Activated T-helper 2 cell treated with anti-CD3 and anti-CD28 coated beads, Interferon-gamma antibody, Interleukin-2, Interleukin-4, amounts not matched to agents 10 μg/mL and 5 μg/mL and 100 μg/mL, durations not matched to agents 14 hours and 24 hours and 36 hours (primary cell): ENCODE measurements around the gene GRID1. TPM values are rescaled to one million over a fixed set of nuclear protein-coding genes. Genes with fewer than 3 reads are reported as not detected.

ENCODE experiments used
- DNase-seq: peaks from one replicate; pipeline ENCODE4 v3.0.0; 2021; ENCODE audit warnings: low spot score
- H3K27ac Mint-ChIP-seq: one replicate; pipeline ENCODE4 v1.8.0; 2021; ENCODE audit warnings: mixed read lengths
- H3K27me3 Mint-ChIP-seq: one replicate; pipeline ENCODE4 v1.8.0; 2021; ENCODE audit warnings: low read depth, mixed read lengths
- H3K36me3 Mint-ChIP-seq: one replicate; pipeline ENCODE4 v1.8.0; 2021; ENCODE audit warnings: low read depth, mixed read lengths
- H3K4me1 Mint-ChIP-seq: one replicate; pipeline ENCODE4 v1.8.0; 2021; ENCODE audit warnings: low read depth, mixed read lengths
- H3K4me3 Mint-ChIP-seq: one replicate; pipeline ENCODE4 v1.8.0; 2021; ENCODE audit warnings: low read depth, mild to moderate bottlenecking, moderate library complexity, mixed read lengths
- H3K9me3 Mint-ChIP-seq: one replicate; pipeline ENCODE4 v1.8.0; 2021; ENCODE audit warnings: mixed read lengths
- intact Hi-C: fragments of 100-400 bp; cut with micrococcal nuclease; formaldehyde crosslinking; loops from one replicate; pipeline ENCODE4 v1.15.1; 2023
- total RNA-seq: library from RNA; stranded (reverse); gene quantifications from 2 replicates; pipeline ENCODE4 v1.2.3, GENCODE V29; 2022

The GRID1 gene
- total RNA-seq, 1 donor from 2014 or later: not detected

DNA sequence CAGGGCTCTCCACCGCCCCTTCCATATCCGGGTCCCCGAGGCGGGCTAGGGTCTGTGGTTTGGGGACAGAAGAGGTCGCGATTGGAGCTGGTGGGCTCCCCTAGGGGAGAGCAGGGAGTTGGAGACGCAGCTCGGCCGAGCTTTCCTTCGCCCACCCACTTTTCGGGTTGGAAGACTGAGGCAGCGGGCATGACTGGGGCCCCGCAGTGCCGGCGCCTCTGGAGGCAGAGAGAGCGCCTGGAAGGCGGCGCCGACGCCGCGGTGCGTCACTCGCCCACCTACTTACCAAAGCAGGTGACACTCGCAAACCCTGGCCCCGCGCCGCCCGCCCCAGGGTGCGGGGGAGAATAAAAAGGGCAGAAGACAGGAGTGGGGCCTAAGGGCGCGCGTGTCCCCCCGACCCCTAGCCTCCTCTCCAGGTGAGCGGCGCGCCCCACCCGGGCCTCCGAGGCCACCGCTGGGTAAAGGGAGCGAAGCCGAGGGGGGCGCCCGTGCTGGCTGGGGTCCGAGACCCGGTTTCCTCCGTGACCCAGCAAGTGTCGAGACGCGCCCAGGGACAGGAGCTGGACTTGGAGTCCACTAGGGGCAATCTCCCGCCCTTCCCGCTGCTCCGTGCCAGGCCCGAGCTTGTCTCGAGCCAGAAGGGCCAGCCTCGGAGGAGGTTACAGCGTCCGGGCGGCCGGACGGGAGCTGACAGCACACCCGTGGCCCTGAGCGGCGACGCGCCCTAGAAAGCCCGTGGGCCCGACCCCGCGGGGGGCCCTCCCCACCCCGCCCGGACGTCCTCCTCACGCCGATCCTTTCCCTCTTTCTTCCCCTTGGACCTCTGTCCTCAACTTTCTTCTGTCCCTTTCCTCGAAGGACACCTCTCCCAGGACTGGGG lies 34.4 kb upstream of the GRID1 start:
- H3K4me1 Mint-ChIP-seq: peaks cover 20% of the 10 kb centered on the region
- intact Hi-C loops: loop anchor here (1.0 to 10.0 kb wide), 6 partner anchors 12 to 694 kb away; partner anchors contain the start of genes BMPR1A, GLUD1, SHLD2 and WAPL
- no peaks in the 10 kb centered on the region for H3K9me3 Mint-ChIP-seq
- H3K27ac Mint-ChIP-seq: peak overlapping the region; percentile 94
- H3K27me3 Mint-ChIP-seq: peaks cover 23% of the 10 kb centered on the region
- peak overlapping the region; percentile 87 for H3K4me3 Mint-ChIP-seq
- peaks cover 3% of the 10 kb centered on the region for H3K36me3 Mint-ChIP-seq
- DNase-seq: peak; percentile 63

DNA sequence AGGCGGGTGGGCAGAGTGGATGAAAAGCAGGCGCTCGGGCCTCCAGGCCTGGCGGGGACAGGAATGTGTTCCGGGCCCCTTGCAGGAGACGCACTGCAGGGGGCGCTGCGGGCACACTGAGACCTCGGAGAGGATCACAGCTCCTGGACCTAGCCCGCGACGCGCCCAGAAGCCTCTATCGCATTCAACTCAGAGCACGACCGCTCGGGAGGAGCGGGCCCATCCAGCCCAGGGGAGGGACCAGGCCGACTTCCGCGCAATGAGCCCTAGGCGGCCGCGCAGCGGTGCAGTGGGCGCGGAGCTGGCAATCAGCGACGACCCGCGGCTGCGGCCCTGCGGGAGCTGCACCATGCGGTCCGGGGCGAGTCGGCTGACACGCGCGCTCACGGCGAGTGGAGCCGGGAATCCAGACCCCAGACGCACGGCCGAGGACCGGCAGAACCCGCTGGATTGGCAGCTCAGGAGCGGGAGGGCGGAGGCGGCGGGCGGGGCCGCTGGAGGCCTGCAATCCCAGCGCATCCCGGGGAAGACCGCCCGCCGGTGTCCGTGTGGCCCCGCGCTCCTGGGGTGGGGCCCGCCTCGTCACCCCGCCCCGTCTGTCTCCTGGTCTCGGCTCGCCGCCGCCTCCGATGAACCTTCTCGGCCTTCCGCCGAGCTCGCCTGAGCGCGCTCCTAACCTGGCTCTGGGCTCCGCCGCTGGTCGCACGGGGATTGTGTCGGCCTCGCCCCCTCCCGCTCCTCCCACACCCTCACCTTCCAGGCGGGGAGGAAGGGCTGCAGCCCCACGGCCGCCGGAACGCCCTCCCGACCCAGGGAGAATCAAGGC lies 33.5 kb upstream of the GRID1 start:
- peak; percentile 90 for DNase-seq
- no peaks in the 10 kb centered on the region for H3K9me3 Mint-ChIP-seq
- intact Hi-C loops: loop anchor here (1.0 to 10.0 kb wide), 6 partner anchors 13 to 695 kb away; partner anchors contain the start of genes BMPR1A, GLUD1, SHLD2 and WAPL
- peak overlapping the region; percentile 87 for H3K4me3 Mint-ChIP-seq
- peaks cover 20% of the 10 kb centered on the region for H3K4me1 Mint-ChIP-seq
- H3K36me3 Mint-ChIP-seq: peaks cover 3% of the 10 kb centered on the region
- peak overlapping the region; percentile 94 for H3K27ac Mint-ChIP-seq
- H3K27me3 Mint-ChIP-seq: peaks cover 23% of the 10 kb centered on the region

DNA sequence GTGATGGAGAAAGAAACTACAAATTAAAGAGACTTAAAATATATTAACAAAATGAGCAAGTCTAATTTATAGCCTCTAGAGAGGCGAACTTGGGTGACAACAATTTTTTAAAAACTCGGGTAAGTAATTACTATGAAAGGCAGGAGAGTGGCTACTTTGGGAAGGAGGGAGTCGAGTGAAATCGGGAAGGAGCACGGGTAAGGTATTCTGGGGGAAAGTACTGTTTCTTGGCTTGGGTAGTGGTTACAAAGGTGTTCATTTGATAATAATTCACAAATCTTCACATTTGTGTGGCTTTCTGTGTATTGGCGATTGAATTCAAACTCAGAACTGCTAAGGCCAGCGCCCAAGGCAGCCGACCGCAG lies 32.9 kb upstream of the GRID1 start:
- peaks cover 21% of the 10 kb centered on the region for H3K4me1 Mint-ChIP-seq
- H3K27me3 Mint-ChIP-seq: peaks cover 23% of the 10 kb centered on the region
- H3K4me3 Mint-ChIP-seq: peak overlapping the region; percentile 87
- H3K36me3 Mint-ChIP-seq: peaks cover 3% of the 10 kb centered on the region
- no peak for DNase-seq
- no peaks in the 10 kb centered on the region for H3K9me3 Mint-ChIP-seq
- intact Hi-C loops: no loop called here
- H3K27ac Mint-ChIP-seq: peak overlapping the region; percentile 78

DNA sequence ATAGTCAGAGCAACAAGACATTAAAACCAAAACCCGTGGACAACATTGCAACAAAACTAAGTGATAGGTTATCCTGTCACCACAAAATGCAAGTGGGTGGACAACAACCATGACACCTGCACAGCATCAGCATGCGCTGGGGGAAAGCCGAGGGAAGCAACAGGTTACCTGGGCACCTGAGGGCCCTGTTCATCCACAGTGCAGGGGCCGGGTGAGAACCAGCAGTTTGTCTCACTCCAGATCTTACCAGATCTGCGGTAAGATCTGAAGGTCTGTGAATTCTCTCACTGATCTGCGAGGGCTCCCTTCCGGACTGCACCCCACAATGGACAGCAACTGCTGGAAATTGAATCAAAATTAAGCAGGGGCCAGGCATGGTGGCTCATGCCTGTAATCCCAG lies 30.5 kb upstream of the GRID1 start:
- intact Hi-C loops: no loop called here
- Mint-ChIP-seq H3K9me3 (no peaks in the 10 kb centered on the region), H3K27me3 (peaks cover 15% of the 10 kb centered on the region), H3K4me1 (peaks cover 22% of the 10 kb centered on the region), H3K4me3 (no peak overlapping the region), H3K27ac (no peak overlapping the region), H3K36me3 (no peaks in the 10 kb centered on the region)
- no peak for DNase-seq

DNA sequence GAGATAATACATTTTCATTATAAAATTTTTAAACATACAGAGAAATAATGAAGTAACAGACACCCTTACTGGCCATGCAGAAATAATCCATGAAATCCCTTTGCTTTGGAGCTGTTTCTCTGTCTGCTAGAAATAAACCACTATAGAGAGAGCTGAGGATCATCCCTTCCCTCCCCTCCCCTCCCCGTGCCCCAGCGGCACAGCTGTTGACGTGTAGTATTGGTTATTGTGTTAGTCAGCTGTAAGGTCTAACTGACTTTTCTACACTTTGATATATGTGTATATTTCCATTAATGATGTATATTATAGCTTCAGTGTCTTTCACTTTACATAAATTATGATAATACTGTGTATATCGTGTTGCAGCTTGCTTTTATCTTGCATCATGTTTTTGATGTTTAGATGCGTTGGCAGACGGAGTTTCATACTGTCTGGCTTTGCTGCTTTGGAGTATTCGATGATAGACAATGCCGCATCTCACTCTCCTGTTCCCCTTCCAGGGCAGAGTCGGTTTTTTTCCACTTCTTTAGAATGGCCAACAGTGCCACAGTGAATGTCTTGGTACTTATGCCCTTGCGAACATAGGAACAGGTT lies 27.4 kb upstream of the GRID1 start:
- no peak overlapping the region for H3K27ac Mint-ChIP-seq
- H3K4me1 Mint-ChIP-seq: peaks cover 11% of the 10 kb centered on the region
- intact Hi-C loops: no loop called here
- H3K9me3 Mint-ChIP-seq: no peaks in the 10 kb centered on the region
- no peak overlapping the region for H3K4me3 Mint-ChIP-seq
- peaks cover 35% of the 10 kb centered on the region for H3K27me3 Mint-ChIP-seq
- DNase-seq: no peak
- H3K36me3 Mint-ChIP-seq: no peaks in the 10 kb centered on the region

DNA sequence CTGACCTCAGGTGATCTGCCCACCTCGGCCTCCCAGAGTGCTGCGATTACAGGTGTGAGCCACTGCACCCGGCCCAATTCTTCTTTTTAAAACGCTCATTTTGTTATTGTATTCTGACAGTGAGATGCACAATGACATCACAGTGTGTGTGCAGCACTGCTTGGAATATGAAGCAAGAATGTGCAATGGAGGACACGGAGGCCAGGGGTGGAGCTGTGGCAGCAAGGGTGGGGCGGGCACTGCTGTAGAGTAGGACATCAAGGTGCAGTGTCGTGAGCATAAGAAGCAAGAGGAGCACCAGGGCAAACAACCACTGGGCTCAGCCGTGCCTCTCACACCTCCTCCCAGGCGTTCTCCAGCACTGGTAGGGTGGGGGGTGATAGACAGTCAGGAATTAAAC lies 26.8 kb upstream of the GRID1 start:
- Mint-ChIP-seq H3K4me1 (peaks cover 11% of the 10 kb centered on the region), H3K27ac (no peak overlapping the region), H3K9me3 (no peaks in the 10 kb centered on the region), H3K36me3 (no peaks in the 10 kb centered on the region), H3K4me3 (no peak overlapping the region), H3K27me3 (peaks cover 33% of the 10 kb centered on the region)
- intact Hi-C loops: no loop called here
- DNase-seq: no peak

DNA sequence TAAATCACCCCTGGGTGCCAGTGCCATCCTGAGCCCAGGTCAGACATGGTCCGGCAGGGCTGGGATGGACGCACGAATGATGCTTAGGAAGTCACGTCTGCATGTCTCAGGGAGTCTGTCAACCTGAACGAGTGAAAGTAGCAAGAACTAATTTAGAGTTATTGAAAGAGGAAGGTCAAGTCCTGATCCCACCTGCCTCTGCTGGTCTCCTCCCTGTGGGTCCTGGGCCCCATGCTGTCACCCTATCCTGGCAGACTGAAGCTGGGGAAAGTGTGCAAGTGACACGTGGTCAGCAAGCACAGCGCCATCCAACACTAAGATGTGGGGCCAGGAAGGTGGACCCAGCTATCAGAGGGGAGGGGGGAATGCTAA lies 26.1 kb upstream of the GRID1 start:
- intact Hi-C loops: no loop called here

DNA sequence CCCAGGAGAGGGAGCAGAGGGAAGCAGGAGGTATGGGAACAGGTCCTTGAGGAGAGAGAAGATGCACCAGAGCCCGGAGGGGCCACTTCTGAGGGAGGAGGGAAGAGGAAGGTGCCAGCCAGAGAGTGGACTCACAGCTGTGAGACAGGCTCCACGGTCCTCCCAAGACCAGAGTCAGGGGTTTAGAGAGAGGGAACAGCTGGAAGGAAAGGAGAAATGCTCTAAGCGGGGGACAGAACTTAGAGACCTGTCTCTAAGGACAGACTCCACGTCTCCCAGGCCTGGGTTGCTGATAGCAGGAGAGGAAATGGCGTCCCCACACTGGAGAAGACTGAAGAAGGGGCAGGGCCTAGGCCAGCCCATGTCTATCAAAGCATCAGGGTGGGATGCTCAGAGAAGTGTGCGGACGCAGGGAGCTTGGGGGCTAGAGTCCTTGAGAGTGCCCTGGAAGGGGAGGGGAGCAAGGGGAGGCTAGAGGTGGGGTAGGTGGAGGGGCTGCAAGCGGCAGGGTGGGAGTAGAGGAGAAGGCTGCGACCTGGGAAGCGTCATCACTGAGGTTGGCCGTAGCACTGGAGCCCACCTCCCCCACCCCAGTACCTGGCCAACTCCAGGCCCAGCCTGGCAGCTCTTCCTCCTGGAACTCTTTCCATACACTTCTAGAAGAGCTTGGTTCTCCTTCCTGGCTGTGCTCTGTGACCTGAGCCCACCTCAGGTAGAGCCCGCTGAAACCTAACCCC lies 25.6 kb upstream of the GRID1 start:
- DNase-seq: no peak
- Mint-ChIP-seq H3K27ac (no peak overlapping the region), H3K9me3 (no peaks in the 10 kb centered on the region), H3K4me3 (no peak overlapping the region), H3K4me1 (peaks cover 11% of the 10 kb centered on the region), H3K27me3 (peaks cover 42% of the 10 kb centered on the region), H3K36me3 (no peaks in the 10 kb centered on the region)
- intact Hi-C loops: no loop called here

More for the DNA sequence above, 26.1 kb upstream of the GRID1 start:
- no peak for DNase-seq
- Mint-ChIP-seq H3K27me3 (peaks cover 37% of the 10 kb centered on the region), H3K36me3 (no peaks in the 10 kb centered on the region), H3K9me3 (no peaks in the 10 kb centered on the region), H3K4me3 (no peak overlapping the region), H3K27ac (no peak overlapping the region), H3K4me1 (peaks cover 11% of the 10 kb centered on the region)

DNA sequence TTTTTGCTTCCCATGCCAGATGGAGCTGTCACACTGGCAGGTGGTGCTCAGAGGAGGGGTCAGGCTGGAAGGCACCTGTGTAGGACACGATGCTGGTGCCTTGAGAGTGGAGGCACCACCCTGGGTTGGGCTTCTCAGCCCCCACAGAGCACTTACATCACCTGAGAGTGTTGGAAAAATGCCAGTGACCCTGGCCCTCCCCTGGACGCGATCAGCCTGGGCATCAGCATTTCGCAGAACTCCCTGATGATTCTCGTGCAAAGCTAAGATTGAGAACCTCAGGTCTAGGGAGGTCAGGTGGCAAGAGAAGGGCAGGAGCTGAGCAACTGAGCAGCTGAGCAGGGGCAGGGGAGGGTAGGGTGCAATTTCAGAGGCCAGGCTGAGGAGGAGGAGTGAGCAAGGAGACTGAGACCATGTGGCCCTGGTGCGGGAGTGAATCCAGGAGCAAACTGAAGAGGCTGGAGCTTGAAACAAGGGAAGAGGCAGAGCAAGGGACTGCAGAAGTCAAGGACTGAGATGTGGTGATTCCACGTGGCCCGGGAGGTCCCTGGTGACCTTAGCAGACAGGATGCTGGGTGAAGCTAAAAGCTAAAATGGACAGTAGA lies 24.7 kb upstream of the GRID1 start:
- intact Hi-C loops: no loop called here
- peaks cover 11% of the 10 kb centered on the region for H3K4me1 Mint-ChIP-seq
- no peak for DNase-seq
- no peak overlapping the region for H3K27ac Mint-ChIP-seq
- H3K36me3 Mint-ChIP-seq: no peaks in the 10 kb centered on the region
- no peak overlapping the region for H3K4me3 Mint-ChIP-seq
- H3K27me3 Mint-ChIP-seq: peaks cover 43% of the 10 kb centered on the region
- H3K9me3 Mint-ChIP-seq: no peaks in the 10 kb centered on the region

DNA sequence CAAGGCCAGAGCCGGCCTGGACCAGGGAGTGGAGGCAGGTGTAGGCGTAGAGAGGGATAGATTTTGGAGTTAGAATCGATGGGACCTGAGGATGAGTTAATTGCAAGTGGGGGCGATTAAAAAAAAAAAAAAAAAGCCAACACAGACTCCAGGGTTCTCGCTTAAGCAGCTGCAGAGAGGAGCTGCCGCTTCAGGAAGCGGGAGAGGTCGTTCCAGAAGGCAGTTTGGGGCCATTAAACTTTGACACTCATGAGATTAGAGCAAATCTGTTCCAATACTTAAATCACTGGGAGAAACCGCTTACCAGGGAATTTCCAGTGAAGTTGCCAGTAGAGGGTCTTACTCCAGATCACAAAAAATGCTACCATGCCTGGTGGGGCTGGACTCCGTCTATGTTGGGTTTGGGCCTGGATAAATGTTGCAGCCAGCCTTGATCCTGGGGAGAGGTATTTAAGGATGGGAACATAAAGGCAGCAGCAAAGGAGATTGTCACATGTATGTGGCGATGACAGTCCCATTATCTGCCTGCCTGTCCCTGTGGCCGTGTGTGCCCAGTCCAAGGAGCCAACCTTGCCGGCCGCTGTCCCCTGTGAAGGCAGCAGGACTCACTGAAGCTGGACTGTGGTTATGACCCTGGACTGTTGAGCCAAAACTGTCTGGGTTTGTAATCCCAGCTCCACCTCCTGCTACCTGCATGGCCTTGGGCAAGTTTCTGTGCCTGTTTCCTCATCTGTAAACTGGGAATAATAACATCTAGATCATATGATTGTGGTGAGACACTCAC lies 23.9 kb upstream of the GRID1 start:
- intact Hi-C loops: no loop called here
- H3K9me3 Mint-ChIP-seq: no peaks in the 10 kb centered on the region

DNA sequence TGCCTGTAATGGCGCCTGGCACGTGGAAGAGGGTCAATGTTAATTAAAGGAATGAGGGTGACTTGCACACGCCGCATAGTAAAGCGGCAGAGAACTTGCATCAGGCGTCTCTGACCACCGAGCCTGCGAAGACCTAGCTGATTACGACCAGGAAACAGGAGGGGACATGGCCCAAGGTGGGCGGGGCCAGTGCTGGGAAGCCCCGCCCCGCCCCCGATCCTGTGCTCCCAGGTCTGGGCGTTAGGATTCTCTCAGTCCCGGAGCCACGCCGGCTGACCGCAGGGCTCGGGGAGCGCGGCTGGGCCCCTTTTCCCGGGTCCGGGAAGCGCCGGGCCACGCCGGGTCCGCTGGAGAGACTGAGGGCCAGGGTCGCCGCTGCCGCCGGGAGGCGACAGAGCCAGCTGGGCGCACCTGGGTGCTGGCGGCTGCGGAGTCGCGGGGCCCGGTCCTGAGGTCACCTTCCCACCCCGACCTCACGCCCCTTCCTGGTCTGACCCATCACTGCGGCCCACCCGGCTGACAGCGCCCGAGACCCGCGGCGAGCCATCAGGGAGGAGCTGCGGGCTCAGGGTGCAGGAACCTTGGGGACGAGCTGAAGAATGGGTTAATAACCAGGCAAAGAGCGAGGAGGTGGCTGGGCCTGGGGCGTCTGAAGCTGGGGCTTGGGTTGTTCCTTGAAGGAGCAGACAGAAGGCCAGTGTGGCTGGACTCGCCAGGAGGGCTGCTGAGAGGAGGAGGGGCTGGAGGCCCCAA lies 23.0 kb upstream of the GRID1 start:
- DNase-seq: no peak
- intact Hi-C loops: loop anchor here (2.0 kb wide), 1 partner anchor 195 kb away; no protein-coding TSS in a partner anchor
- H3K27me3 Mint-ChIP-seq: peaks cover 55% of the 10 kb centered on the region
- peaks cover 11% of the 10 kb centered on the region for H3K4me1 Mint-ChIP-seq
- H3K4me3 Mint-ChIP-seq: peak overlapping the region; percentile 69
- no peaks in the 10 kb centered on the region for H3K9me3 Mint-ChIP-seq
- H3K36me3 Mint-ChIP-seq: no peaks in the 10 kb centered on the region
- H3K27ac Mint-ChIP-seq: no peak overlapping the region

More for the DNA sequence above, 23.9 kb upstream of the GRID1 start:
- H3K4me3 Mint-ChIP-seq: no peak overlapping the region
- DNase-seq: no peak
- peaks cover 11% of the 10 kb centered on the region for H3K4me1 Mint-ChIP-seq
- H3K27ac Mint-ChIP-seq: no peak overlapping the region
- H3K36me3 Mint-ChIP-seq: no peaks in the 10 kb centered on the region
- peaks cover 48% of the 10 kb centered on the region for H3K27me3 Mint-ChIP-seq
